Erythroblast (primary cell): ENCODE data around the gene FTO.

Source experiments
- GATA1 ChIP-seq: IDR thresholded peaks from 2 replicates; pipeline ENCODE4 v1.6.1; 2011; ENCODE audit warnings: low read depth, mild to moderate bottlenecking, control low read depth, low read length, moderate library complexity
- POLR2A ChIP-seq: IDR thresholded peaks from 2 replicates; pipeline ENCODE4 v1.6.1; 2011; ENCODE audit warnings: mild to moderate bottlenecking, low read length

DNA sequence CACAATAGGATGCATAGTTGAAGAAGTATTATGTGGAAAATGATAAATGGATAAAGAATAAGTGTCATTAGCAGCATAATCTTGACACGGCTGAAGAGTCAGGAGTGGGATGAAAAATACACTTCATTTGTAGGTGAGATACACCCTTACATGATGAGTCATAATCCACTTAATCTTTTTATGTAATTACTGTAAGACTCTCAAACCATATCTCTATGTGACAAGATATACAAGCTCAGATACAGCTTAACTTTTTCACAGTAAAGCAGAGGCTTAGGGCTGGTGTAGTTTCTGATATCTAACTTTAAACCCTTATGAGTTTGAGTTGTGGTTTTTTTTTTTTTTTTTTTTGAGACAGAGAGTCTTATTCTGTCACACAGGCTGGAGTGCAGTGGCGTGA, 101.2 kb downstream of the FTO start:
- TF ChIP-seq POLR2A (no peak), GATA1 (no peak)
